GM23338 (cell line): ENCODE results near the gene BAHCC1.

Source experiments
- CREB1 ChIP-seq: fragments of 250-450 bp; sonication (Bioruptor Pico); IDR thresholded peaks from 2 replicates; pipeline ENCODE4 v1.5.0; 2020; ENCODE audit warnings: low read depth, mild to moderate bottlenecking, moderate library complexity
- ETS1 ChIP-seq: IDR thresholded peaks from 2 replicates; pipeline ENCODE4 v1.6.1; 2016; ENCODE audit warnings: antibody characterized with exemption
- EZH2 ChIP-seq: fragments of 200-600 bp; sonication (generic); IDR thresholded peaks from one replicate; pipeline ENCODE4 v1.8.0; 2017; ENCODE audit warnings: antibody characterized with exemption, mild to moderate bottlenecking, low read depth; ENCODE audit not compliant: unreplicated experiment
- EZH2phosphoT487 ChIP-seq: fragments of 200-600 bp; sonication (generic); IDR thresholded peaks from one replicate; pipeline ENCODE4 v1.8.1; 2018; ENCODE audit warnings: antibody characterized with exemption; ENCODE audit not compliant: unreplicated experiment
- JUNB ChIP-seq: IDR thresholded peaks from one replicate; pipeline ENCODE4 v1.6.1; 2016; ENCODE audit warnings: antibody characterized with exemption; ENCODE audit not compliant: unreplicated experiment
- NANOG ChIP-seq: IDR thresholded peaks from 2 replicates; pipeline ENCODE4 v1.6.1; 2016; ENCODE audit warnings: antibody characterized with exemption, borderline replicate concordance
- POLR2AphosphoS5 ChIP-seq: IDR thresholded peaks from 2 replicates; pipeline ENCODE4 v1.6.1; 2016; ENCODE audit warnings: antibody characterized with exemption, low read depth
- REST ChIP-seq: IDR thresholded peaks from one replicate; pipeline ENCODE4 v1.6.1; 2018; ENCODE audit warnings: antibody characterized with exemption; ENCODE audit not compliant: unreplicated experiment
- STAT1 ChIP-seq: IDR thresholded peaks from one replicate; pipeline ENCODE4 v1.6.1; 2016; ENCODE audit warnings: antibody characterized with exemption; ENCODE audit not compliant: unreplicated experiment
- ZNF331 ChIP-seq: fragments of 250-450 bp; sonication (Bioruptor Pico); IDR thresholded peaks from 2 replicates; pipeline ENCODE4 v1.5.0; 2020; ENCODE audit warnings: low read depth, mild to moderate bottlenecking, moderate library complexity
- TF ChIP-seq, protein P1 (sequence below), 2 experiments: fragments of 200-600 bp in 1 of 2; sonication (generic) in 1 of 2; conservative IDR thresholded peaks; 2 replicates each; pipeline versions ENCODE4 v1.5.1 to v1.6.1; 2016 to 2017; ENCODE audit warnings: antibody characterized with exemption in 2 of 2, low read depth in 2 of 2, mild to moderate bottlenecking in 2 of 2, moderate library complexity in 1 of 2
- TF ChIP-seq, protein P2 (sequence below): fragments of 250-450 bp; sonication (Bioruptor Pico); IDR thresholded peaks from 2 replicates; pipeline ENCODE4 v1.5.0; 2020; ENCODE audit warnings: mild to moderate bottlenecking, moderate library complexity

DNA sequence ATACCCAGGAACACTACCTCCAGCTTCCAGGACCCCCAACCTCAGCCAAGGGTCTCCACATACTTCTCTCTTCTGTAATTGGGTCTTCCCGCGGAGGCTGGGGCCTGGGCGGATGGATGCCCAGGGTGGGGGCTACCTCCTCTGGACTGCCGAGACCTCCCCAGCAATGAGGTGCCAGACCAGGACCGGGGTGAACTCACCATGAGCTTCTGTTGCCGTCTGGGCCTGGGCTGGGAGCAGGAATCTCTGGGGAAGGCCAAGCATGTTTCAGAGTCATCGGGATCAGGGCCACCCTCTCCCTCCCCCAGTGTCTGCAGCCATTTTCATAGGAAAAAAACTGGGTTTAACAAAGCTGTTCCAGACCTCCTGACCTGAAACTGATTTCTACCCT is 10.3 kb upstream of the BAHCC1 start:
- TF ChIP-seq POLR2AphosphoS5 (no peak), REST (no peak), EZH2 (no peak), EZH2phosphoT487 (no peak), STAT1 (no peak), CREB1 (no peak), NANOG (no peak), ETS1 (no peak), JUNB (no peak), ZNF331 (CRISPR knock-in tag) (no peak)
- TF ChIP-seq, protein P1, sequence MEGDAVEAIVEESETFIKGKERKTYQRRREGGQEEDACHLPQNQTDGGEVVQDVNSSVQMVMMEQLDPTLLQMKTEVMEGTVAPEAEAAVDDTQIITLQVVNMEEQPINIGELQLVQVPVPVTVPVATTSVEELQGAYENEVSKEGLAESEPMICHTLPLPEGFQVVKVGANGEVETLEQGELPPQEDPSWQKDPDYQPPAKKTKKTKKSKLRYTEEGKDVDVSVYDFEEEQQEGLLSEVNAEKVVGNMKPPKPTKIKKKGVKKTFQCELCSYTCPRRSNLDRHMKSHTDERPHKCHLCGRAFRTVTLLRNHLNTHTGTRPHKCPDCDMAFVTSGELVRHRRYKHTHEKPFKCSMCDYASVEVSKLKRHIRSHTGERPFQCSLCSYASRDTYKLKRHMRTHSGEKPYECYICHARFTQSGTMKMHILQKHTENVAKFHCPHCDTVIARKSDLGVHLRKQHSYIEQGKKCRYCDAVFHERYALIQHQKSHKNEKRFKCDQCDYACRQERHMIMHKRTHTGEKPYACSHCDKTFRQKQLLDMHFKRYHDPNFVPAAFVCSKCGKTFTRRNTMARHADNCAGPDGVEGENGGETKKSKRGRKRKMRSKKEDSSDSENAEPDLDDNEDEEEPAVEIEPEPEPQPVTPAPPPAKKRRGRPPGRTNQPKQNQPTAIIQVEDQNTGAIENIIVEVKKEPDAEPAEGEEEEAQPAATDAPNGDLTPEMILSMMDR (conservative IDR thresholded peaks at IDR 0.05; ENCODE audit: low read depth in 2 of 2): no peak
- TF ChIP-seq, protein P2, sequence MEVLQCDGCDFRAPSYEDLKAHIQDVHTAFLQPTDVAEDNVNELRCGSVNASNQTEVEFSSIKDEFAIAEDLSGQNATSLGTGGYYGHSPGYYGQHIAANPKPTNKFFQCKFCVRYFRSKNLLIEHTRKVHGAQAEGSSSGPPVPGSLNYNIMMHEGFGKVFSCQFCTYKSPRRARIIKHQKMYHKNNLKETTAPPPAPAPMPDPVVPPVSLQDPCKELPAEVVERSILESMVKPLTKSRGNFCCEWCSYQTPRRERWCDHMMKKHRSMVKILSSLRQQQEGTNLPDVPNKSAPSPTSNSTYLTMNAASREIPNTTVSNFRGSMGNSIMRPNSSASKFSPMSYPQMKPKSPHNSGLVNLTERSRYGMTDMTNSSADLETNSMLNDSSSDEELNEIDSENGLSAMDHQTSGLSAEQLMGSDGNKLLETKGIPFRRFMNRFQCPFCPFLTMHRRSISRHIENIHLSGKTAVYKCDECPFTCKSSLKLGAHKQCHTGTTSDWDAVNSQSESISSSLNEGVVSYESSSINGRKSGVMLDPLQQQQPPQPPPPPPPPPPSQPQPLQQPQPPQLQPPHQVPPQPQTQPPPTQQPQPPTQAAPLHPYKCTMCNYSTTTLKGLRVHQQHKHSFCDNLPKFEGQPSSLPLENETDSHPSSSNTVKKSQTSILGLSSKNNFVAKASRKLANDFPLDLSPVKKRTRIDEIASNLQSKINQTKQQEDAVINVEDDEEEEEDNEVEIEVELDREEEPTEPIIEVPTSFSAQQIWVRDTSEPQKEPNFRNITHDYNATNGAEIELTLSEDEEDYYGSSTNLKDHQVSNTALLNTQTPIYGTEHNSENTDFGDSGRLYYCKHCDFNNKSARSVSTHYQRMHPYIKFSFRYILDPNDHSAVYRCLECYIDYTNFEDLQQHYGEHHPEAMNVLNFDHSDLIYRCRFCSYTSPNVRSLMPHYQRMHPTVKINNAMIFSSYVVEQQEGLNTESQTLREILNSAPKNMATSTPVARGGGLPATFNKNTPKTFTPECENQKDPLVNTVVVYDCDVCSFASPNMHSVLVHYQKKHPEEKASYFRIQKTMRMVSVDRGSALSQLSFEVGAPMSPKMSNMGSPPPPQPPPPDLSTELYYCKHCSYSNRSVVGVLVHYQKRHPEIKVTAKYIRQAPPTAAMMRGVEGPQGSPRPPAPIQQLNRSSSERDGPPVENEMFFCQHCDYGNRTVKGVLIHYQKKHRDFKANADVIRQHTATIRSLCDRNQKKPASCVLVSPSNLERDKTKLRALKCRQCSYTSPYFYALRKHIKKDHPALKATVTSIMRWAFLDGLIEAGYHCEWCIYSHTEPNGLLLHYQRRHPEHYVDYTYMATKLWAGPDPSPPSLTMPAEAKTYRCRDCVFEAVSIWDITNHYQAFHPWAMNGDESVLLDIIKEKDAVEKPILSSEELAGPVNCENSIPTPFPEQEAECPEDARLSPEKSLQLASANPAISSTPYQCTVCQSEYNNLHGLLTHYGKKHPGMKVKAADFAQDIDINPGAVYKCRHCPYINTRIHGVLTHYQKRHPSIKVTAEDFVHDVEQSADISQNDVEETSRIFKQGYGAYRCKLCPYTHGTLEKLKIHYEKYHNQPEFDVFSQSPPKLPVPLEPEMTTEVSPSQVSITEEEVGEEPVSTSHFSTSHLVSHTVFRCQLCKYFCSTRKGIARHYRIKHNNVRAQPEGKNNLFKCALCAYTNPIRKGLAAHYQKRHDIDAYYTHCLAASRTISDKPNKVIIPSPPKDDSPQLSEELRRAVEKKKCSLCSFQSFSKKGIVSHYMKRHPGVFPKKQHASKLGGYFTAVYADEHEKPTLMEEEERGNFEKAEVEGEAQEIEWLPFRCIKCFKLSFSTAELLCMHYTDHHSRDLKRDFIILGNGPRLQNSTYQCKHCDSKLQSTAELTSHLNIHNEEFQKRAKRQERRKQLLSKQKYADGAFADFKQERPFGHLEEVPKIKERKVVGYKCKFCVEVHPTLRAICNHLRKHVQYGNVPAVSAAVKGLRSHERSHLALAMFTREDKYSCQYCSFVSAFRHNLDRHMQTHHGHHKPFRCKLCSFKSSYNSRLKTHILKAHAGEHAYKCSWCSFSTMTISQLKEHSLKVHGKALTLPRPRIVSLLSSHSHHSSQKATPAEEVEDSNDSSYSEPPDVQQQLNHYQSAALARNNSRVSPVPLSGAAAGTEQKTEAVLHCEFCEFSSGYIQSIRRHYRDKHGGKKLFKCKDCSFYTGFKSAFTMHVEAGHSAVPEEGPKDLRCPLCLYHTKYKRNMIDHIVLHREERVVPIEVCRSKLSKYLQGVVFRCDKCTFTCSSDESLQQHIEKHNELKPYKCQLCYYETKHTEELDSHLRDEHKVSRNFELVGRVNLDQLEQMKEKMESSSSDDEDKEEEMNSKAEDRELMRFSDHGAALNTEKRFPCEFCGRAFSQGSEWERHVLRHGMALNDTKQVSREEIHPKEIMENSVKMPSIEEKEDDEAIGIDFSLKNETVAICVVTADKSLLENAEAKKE (CRISPR knock-in tag): no peak
